Omental fat pad (tissue), 4 donors: ENCODE data around the gene SPTBN4. TPM values are rescaled to one million over a fixed set of nuclear protein-coding genes. Genes with fewer than 3 reads are reported as not detected.
"Not testable (repeated sequence)": the region's sequence is repeated elsewhere in the genome, so short reads cannot be mapped to it uniquely, and the experiment has no call there.

Experiments used
- ATAC-seq: fragments of 150-250 bp; one replicate; pipeline ENCODE4 v1.9.1; 2016; ENCODE audit warnings: mild to moderate bottlenecking, moderate library complexity; ENCODE audit not compliant: low FRiP score
- DNase-seq: peaks from one replicate; pipeline ENCODE4 v3.0.0-alpha.2; 2019; ENCODE audit warnings: low spot score
- CTCF ChIP-seq, 3 donors: fragments of 450-650 bp; IDR thresholded peaks; one replicate each; pipeline ENCODE4 v1.5.1; 2016 to 2017; ENCODE audit warnings: antibody characterized with exemption in 3 of 3, mild to moderate bottlenecking in 3 of 3, moderate library complexity in 2 of 3
- total RNA-seq, 4 donors: library from RNA; depleted of rRNA; stranded (reverse); fragments of >200 nt; gene quantifications; one replicate each; pipeline ENCODE4 v1.1.0, GENCODE V29; 2016

The SPTBN4 gene
- total RNA-seq, 4 donors from 2014 or later: 1.4 to 3.2 (median 3.0) TPM

GRCh38 chr19:40425450-40426287 lies 41.1 kb upstream of the SPTBN4 start, which contains the start of gene SERTAD1:
Gene SERTAD1, minus strand, starts transcription at chr19:40425992. Its CDS starts 2,446 bp downstream, at chr19:40423546.
- ATAC-seq: peak; percentile 93
- no peak for TF ChIP-seq CTCF (IDR thresholded peaks at IDR 0.05)
- peak; percentile 99 for DNase-seq

GRCh38 chr19:40428197-40428596 lies 38.6 kb upstream of the SPTBN4 start:
- ATAC-seq, DNase-seq: not testable (repeated sequence)

DNA sequence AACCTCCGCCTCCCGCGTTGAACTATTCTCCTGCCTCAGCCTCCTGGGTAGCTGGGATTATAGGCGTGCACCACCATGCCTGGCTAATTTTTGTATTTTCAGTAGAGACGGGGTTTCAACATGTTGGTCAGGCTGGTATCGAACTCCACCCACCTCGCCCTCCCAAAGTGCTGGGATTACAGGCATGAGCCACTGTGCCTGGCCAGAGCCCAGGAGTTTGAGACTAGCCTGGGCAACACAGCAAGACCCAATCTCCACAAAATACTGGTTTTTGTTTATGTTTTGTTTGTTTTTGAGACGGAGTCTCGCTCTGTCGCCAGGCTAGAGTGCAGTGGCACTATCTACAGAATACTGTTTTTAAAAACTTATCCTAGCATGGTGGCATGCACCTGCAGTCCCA lies 36.6 kb upstream of the SPTBN4 start:
- DNase-seq, ATAC-seq: not testable (repeated sequence)

GRCh38 chr19:40431698-40432097 lies 35.1 kb upstream of the SPTBN4 start:
- no peak for TF ChIP-seq CTCF (IDR thresholded peaks at IDR 0.05)
- DNase-seq (no peak), ATAC-seq (no peak)

DNA sequence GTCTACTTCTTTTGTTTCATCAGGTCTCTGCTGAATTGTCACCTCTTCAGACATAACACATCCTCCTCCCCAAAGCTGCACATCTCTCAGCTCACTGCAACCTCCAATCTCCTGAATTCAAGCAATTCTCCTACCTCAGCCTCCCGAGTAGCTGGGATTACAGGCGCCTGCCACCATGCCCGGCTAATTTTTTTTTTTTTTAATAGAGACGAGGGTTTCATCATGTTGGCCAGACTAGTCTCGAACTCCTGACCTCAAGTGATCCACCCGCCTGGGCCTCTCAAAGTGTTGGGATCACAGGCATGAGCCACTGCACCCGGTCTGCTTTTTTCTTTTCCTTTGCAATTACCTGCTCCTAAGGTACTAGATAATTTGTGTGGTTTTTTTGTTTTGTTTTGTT lies 34.0 kb upstream of the SPTBN4 start:
- ATAC-seq, DNase-seq: not testable (repeated sequence)

GRCh38 chr19:40433391-40434216 lies 33.2 kb upstream of the SPTBN4 start:
- no peak for TF ChIP-seq CTCF (IDR thresholded peaks at IDR 0.05)
- no peak for DNase-seq
- peak; percentile 98 for ATAC-seq

DNA sequence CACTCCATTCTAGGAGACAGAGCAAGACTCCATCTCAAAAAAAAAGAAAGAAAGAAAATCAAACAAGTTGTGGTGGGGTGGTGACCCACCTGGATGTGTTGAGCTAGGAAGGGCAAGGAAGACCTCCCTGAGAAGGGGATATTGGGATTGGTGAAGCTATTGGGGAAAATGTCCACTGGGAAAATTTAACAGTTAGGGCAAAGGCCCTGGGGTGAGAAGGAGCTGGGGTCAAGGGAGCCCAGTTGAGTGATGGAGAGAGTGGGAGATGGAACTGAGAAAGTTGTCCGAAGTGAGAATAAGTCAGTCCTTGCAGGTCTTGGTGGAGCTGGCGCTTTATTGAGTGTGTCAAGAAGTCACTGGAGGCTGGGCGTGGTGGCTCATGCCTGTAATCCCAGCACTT lies 28.5 kb upstream of the SPTBN4 start:
- ATAC-seq: no peak
- no peak for TF ChIP-seq CTCF (IDR thresholded peaks at IDR 0.05)
- no peak for DNase-seq

GRCh38 chr19:40441719-40442253 lies 25.0 kb upstream of the SPTBN4 start:
- ATAC-seq: no peak
- TF ChIP-seq CTCF (IDR thresholded peaks at IDR 0.05): no peak

More at GRCh38 chr19:40441719-40442253, 25.0 kb upstream of the SPTBN4 start:
- DNase-seq: no peak
